Thyroid gland (tissue), 4 donors: Measurements from ENCODE around the gene NRP2. TPM values are rescaled to one million over a fixed set of nuclear protein-coding genes. Genes with fewer than 3 reads are reported as not detected.

ENCODE experiments used
- DNase-seq, 2 donors: peaks; one replicate each; pipeline ENCODE4 v3.0.0-alpha.2; 2019
- H3K27ac ChIP-seq, 3 donors: fragments of 200-600 bp; sonication (generic); 1 replicate in 2 of 3; 2 replicates in 1 of 3; pipeline ENCODE4 v1.5.1; 2016 to 2019; ENCODE audit warnings: mild to moderate bottlenecking in 1 of 3, moderate library complexity in 1 of 3
- H3K27me3 ChIP-seq: fragments of 200-600 bp; sonication (generic); one replicate; pipeline ENCODE4 v1.5.1; 2019
- H3K36me3 ChIP-seq, 2 donors: fragments of 200-600 bp; sonication (generic); one replicate each; pipeline ENCODE4 v1.5.1; 2016 to 2019
- H3K4me1 ChIP-seq, 2 donors: fragments of 200-600 bp; sonication (generic); one replicate each; pipeline ENCODE4 v1.5.1; 2017 to 2019
- H3K4me3 ChIP-seq, 3 donors: fragments of 200-600 bp; sonication (generic); replicated peaks in 1 of 3; 1 replicate in 2 of 3; 2 replicates in 1 of 3; pipeline ENCODE4 v1.5.1; 2016; ENCODE audit warnings: mild to moderate bottlenecking in 1 of 3
- H3K9me3 ChIP-seq: fragments of 200-600 bp; sonication (generic); one replicate; pipeline ENCODE4 v1.5.1; 2017
- CTCF ChIP-seq, 6 experiments: fragments of 200-600 bp in 3 of 6; fragments of 450-650 bp in 3 of 6; sonication (generic) in 3 of 6; IDR thresholded peaks; one replicate each; pipeline ENCODE4 v1.5.1; 2016 to 2019; ENCODE audit warnings: antibody characterized with exemption in 6 of 6, mild to moderate bottlenecking in 2 of 6, inconsistent platforms in 1 of 6, moderate library complexity in 1 of 6
- POLR2A ChIP-seq, 2 donors: fragments of 450-650 bp; IDR thresholded peaks; one replicate each; pipeline ENCODE4 v1.6.1; 2017; ENCODE audit warnings: antibody characterized with exemption in 2 of 2, mild to moderate bottlenecking in 2 of 2, moderate library complexity in 1 of 2
- WGBS, 2 donors: methylation state at CpG; one replicate each; pipeline ENCODE4 v1.1.5; 2017; 5-methylcytosine and 5-hydroxymethylcytosine counted together
- intact Hi-C: fragments of 100-400 bp; cut with DNase I; formaldehyde crosslinking; loops from one replicate; pipeline ENCODE4 v1.15.1; 2023
- total RNA-seq, 4 donors: library from RNA; depleted of rRNA; stranded (reverse); fragments of >200 nt; gene quantifications; one replicate each; pipeline ENCODE4 v1.2.3, GENCODE V29; 2016

NRP2 gene
- total RNA-seq, 4 donors from 2014 or later: 29.3 to 62.5 (median 41.6) TPM

- no peak for DNase-seq
- no peaks in the 10 kb centered on the region for H3K36me3 ChIP-seq
- H3K4me3 ChIP-seq: no peak overlapping the region
- H3K4me1 ChIP-seq: peaks cover 0 to 12% of the 10 kb centered on the region in 2 donors
- intact Hi-C loops: no loop called here
- H3K27me3 ChIP-seq: no peaks in the 10 kb centered on the region
- TF ChIP-seq POLR2A (IDR thresholded peaks at IDR 0.05): no peak
- TF ChIP-seq CTCF (IDR thresholded peaks at IDR 0.05): no peak
- no peak overlapping the region for H3K27ac ChIP-seq
- no peaks in the 10 kb centered on the region for H3K9me3 ChIP-seq
- WGBS, 2 donors: 93 to 100% methylated on average over 4 of the region's 4 CpGs
Measured at GRCh38 chr2:205752296-205752820, 70.1 kb downstream of the NRP2 start.

GRCh38 chr2:205752924-205753323, 70.6 kb downstream of the NRP2 start:
- H3K9me3 ChIP-seq: no peaks in the 10 kb centered on the region
- no peaks in the 10 kb centered on the region for H3K27me3 ChIP-seq
- H3K4me3 ChIP-seq: no peak overlapping the region
- intact Hi-C loops: no loop called here
- no peak for TF ChIP-seq CTCF (IDR thresholded peaks at IDR 0.05)
- TF ChIP-seq POLR2A (IDR thresholded peaks at IDR 0.05): no peak
- peaks cover 0 to 12% of the 10 kb centered on the region in 2 donors for H3K4me1 ChIP-seq
- WGBS, 2 donors: 94 to 97% methylated on average over 8 of the region's 8 CpGs
- no peak for DNase-seq
- H3K36me3 ChIP-seq: no peaks in the 10 kb centered on the region
- H3K27ac ChIP-seq: no peak overlapping the region

- H3K27me3 ChIP-seq: no peaks in the 10 kb centered on the region
- WGBS, 2 donors: 67 to 78% methylated on average over 6 of the region's 6 CpGs
- no peaks in the 10 kb centered on the region for H3K9me3 ChIP-seq
- H3K4me3 ChIP-seq: no peak overlapping the region
- intact Hi-C loops: no loop called here
- peak overlapping the region in 1 of 3 donors; percentile 39 for H3K27ac ChIP-seq
- peaks cover 0 to 12% of the 10 kb centered on the region in 2 donors for H3K4me1 ChIP-seq
- DNase-seq: no peak
- no peaks in the 10 kb centered on the region for H3K36me3 ChIP-seq
- no peak for TF ChIP-seq CTCF (IDR thresholded peaks at IDR 0.05)
Measured at GRCh38 chr2:205754285-205754923, 72.1 kb downstream of the NRP2 start.

- 51 to 59% methylated on average over 5 of the region's 5 CpGs for WGBS, 2 donors
- no peaks in the 10 kb centered on the region for H3K27me3 ChIP-seq
- H3K36me3 ChIP-seq: no peaks in the 10 kb centered on the region
- H3K27ac ChIP-seq: peak overlapping the region in 1 of 3 donors; percentile 39
- H3K9me3 ChIP-seq: no peaks in the 10 kb centered on the region
- intact Hi-C loops: no loop called here
- H3K4me3 ChIP-seq: no peak overlapping the region
- TF ChIP-seq CTCF (IDR thresholded peaks at IDR 0.05): no peak
- no peak for TF ChIP-seq POLR2A (IDR thresholded peaks at IDR 0.05)
- H3K4me1 ChIP-seq: peaks cover 0 to 12% of the 10 kb centered on the region in 2 donors
- DNase-seq: no peak
Measured at GRCh38 chr2:205754924-205755321, 72.6 kb downstream of the NRP2 start.

GRCh38 chr2:205755923-205756322, 73.6 kb downstream of the NRP2 start:
- 55 to 64% methylated on average over 3 of the region's 3 CpGs for WGBS, 2 donors
- Histone ChIP-seq H3K9me3 (no peaks in the 10 kb centered on the region), H3K4me1 (peaks cover 0 to 12% of the 10 kb centered on the region in 2 donors), H3K27ac (peak overlapping the region in 2 of 3 donors; percentile 20 to 34), H3K36me3 (no peaks in the 10 kb centered on the region), H3K27me3 (no peaks in the 10 kb centered on the region), H3K4me3 (no peak overlapping the region)
- intact Hi-C loops: no loop called here
- no peak for TF ChIP-seq CTCF (IDR thresholded peaks at IDR 0.05)
- TF ChIP-seq POLR2A (IDR thresholded peaks at IDR 0.05): no peak
- DNase-seq: no peak
